ENCODE results near the gene CCDC141.

The CCDC141 gene

DNA sequence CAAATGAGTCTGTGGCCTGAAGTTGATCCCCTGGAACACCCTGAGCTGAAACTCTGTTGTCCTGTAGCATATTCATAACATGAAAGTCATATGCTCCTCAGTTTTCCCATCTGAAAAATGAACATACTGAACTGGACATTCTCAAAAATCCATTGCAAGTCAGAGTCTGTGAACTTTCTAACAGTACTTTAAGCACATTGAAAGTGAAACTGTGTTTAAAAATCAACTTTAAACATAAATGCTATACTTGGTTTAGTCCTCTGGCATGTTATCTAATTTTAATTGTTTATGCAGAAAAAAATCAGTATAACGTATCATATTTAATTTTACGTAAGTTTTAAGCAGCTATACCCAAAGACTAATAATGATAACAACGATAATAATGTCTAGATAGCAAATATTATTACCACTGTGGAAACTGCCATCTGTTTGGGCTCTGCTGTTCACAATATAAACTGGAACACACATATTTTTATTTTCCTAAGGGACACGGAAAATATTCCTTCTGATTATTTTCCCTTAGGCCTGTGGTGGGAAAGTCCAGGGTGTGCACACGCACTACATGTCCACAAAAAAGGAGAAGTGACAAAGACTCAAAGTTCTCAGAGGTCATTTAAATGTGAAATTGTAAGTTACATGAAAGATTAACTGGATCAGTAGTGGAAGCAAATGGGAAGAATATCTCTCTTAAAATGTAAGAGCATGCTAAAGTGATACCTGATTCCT is 186.6 kb downstream of the CCDC141 start:
- in situ Hi-C loops (cut with HindIII; ENCODE audit: low pct_unique_long_range_greater_than_20kb, low sequenced_read_pairs) = no loop called here
- DNase-seq (ENCODE audit: low read depth in 1 of 2, low spot score in 1 of 2) = no peak
- no peak for TF ChIP-seq JUND (IDR thresholded peaks at IDR 0.05; ENCODE audit: low read depth)

DNA sequence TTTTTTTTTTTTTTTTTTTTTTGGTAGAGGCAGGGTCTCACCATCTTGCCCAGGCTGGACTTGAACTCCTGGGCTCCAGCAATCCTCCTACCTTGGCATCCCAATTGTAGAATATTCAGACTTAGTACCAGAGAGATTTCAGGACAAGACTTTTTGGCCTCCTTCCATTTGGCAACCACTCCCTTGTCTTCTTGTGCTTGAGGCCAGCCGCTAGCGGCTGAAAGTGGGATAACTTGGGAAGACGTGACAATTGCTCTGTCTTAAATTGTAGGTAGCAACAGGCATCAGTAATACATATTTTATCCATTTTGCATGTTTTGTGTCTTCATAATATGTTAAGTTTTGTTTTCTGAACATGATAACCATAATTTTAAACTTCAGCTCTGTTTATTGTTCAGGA is 189.4 kb downstream of the CCDC141 start:
- in situ Hi-C loops (cut with HindIII; ENCODE audit: low pct_unique_long_range_greater_than_20kb, low sequenced_read_pairs) = no loop called here
- peak in 1 of 2 experiments; percentile 52 for DNase-seq (ENCODE audit: low read depth in 1 of 2, low spot score in 1 of 2)
- TF ChIP-seq JUND (IDR thresholded peaks at IDR 0.05; ENCODE audit: low read depth) = no peak

DNA sequence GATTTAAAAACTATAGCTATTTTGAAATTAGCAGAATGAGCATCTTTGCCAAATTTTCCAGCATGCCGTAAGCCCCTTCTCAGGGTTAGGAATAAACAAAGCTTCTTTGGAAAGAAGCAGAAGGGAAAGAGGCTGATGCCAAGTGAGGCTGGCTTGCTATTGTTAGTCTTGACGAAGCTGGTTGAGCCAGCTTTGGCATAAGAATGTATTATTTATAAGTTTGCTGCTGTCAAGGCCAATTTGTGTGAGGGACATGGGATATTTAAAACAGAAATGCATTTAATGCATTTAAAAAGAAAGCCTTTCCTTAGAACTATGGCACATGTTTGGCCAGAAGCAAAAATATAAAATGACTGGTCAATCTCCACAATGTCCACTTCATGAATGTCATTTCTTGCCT is 190.2 kb downstream of the CCDC141 start:
- no peak for DNase-seq (ENCODE audit: low read depth in 1 of 2, low spot score in 1 of 2)
- in situ Hi-C loops (cut with HindIII; ENCODE audit: low pct_unique_long_range_greater_than_20kb, low sequenced_read_pairs) = no loop called here
- no peak for TF ChIP-seq JUND (IDR thresholded peaks at IDR 0.05; ENCODE audit: low read depth)

DNA sequence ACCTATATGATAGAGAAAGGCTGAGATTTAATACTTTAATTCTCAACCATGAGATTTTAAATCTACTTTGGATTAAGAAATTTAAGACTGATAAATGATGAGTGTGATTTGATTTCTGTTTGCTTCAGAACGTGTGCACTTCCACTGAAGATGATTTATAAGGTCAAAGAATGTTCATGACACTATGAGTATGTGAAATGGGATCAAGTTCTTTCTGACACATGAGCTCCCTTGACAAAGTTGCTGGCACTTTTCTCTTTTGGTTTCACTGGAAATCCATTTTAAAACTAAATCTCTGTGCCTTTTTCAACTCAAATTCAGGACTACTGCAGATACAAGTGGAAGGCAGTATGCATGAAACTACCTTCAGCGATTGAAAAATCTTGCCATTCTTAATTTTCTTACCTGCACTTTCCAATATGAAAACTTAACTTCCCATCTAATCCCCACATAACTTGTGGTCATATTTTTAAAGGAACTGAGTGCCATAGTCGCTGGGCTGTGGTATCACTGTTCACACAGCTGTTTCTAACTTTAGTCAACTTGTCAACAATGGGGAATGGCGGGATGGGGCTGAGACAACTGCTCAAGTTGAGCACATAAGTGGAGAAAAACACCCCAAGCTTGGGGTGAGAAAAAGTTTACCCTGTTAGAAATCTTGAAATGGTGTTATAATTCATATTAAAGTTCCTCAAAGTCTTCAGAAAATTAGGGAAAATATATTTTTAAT is 190.9 kb downstream of the CCDC141 start:
- in situ Hi-C loops (cut with HindIII; ENCODE audit: low pct_unique_long_range_greater_than_20kb, low sequenced_read_pairs) = no loop called here
- DNase-seq (ENCODE audit: low read depth in 1 of 2, low spot score in 1 of 2) = no peak
- TF ChIP-seq JUND (IDR thresholded peaks at IDR 0.05; ENCODE audit: low read depth) = no peak

DNA sequence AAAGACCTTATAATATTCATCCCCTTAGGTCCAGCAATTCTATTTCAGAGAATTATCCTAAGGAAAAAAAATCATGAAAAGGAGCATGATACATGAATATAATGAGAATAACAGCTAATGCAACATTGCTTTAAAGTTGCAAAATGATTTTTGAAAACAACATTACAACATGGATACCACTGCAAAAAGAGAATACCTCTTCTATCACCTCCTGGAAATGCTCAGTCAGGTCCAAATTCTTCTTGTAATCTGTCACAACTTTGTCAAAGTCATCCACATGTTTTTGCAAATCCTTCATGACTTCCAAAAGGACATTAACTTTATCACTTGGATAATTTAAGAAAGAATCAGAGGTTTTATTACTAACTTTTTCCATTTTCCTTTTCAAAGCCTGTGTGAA is 194.8 kb downstream of the CCDC141 start:
- TF ChIP-seq JUND (IDR thresholded peaks at IDR 0.05; ENCODE audit: low read depth) = no peak
- no peak for DNase-seq (ENCODE audit: low read depth in 1 of 2, low spot score in 1 of 2)
- in situ Hi-C loops (cut with HindIII; ENCODE audit: low pct_unique_long_range_greater_than_20kb, low sequenced_read_pairs) = no loop called here

DNA sequence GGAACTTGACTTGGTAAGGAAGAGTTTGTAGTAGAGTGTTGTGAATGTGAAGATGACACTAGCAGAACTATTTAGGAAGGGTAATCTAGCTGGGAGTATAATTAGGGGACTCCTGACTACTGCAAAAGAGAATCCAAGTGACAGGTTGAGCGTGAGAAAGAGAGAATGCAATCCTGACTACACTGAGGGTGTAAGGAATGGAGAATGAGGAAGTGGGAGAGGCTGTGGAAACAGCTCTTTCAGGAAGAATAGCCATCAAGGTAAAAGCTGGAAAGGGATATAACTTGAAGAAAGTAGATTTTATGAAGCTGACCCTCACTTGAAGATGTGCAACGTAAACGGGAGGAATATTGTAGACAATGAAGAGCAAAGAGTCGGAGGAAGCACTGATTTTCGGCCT is 201.6 kb downstream of the CCDC141 start:
- in situ Hi-C loops (cut with HindIII; ENCODE audit: low pct_unique_long_range_greater_than_20kb, low sequenced_read_pairs) = no loop called here
- no peak for DNase-seq (ENCODE audit: low read depth in 1 of 2, low spot score in 1 of 2)
- TF ChIP-seq JUND (IDR thresholded peaks at IDR 0.05; ENCODE audit: low read depth) = no peak

DNA sequence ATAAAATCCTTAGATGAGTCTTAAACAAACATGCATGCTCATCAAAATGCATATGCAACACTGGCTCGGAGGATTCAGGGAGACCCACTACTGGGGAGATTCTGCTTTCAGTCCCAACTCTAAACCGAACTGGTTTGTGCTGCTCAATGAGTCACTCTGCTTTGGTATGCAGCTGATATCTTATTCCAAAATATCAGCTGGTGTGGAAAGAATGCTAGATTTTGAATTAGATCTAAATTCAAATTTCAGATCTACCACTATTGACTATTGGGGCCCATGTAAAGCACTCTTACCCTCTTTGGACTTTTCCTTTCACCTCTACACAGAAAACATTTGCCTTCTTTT is 203.5 kb downstream of the CCDC141 start:
- no peak for TF ChIP-seq JUND (IDR thresholded peaks at IDR 0.05; ENCODE audit: low read depth)
- no peak for DNase-seq (ENCODE audit: low read depth in 1 of 2, low spot score in 1 of 2)
- in situ Hi-C loops (cut with HindIII; ENCODE audit: low pct_unique_long_range_greater_than_20kb, low sequenced_read_pairs) = no loop called here

DNA sequence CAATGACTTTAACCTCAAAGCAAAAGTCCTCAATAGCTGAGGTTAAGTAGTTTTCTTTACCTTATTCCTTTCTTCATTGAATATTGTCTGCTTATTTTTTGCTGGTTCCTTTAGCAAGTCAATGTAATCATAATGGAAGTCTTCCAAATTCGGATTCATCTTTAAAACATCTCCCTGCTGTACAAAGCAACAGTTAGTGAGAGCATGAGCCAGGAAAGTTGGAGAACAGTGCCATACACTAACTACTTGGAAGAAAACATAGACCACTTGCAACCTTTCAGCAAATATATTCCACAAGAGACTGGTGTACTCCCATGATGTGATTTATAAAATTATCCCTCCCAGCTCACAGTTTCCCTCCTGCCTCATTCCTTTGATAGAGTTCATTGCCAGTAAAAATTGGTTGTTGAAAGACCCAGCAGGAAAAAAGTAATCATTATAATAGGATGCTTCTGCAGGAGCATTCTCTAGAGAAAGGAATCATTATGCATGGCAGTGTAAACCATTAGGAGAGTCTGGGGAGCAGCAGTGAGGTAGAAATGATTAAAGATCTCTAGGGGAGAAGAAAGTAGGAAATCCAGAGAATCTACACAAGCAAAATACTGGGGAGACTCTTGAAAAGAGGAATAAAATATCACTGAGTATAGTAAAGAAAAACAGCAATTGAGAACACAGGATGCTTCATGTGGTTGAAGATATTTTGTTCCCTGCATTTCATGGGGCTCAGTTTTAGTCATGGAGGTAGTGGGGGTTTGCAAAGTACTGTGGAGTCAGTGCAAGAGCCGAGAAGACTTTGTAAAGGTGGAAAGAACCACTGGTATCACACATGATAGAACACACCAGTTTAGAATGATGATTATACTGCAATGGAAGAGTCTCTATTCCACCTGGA is 204.1 kb downstream of the CCDC141 start:
- in situ Hi-C loops (cut with HindIII; ENCODE audit: low pct_unique_long_range_greater_than_20kb, low sequenced_read_pairs) = no loop called here
- no peak for TF ChIP-seq JUND (IDR thresholded peaks at IDR 0.05; ENCODE audit: low read depth)
- DNase-seq (ENCODE audit: low read depth in 1 of 2, low spot score in 1 of 2) = no peak

DNA sequence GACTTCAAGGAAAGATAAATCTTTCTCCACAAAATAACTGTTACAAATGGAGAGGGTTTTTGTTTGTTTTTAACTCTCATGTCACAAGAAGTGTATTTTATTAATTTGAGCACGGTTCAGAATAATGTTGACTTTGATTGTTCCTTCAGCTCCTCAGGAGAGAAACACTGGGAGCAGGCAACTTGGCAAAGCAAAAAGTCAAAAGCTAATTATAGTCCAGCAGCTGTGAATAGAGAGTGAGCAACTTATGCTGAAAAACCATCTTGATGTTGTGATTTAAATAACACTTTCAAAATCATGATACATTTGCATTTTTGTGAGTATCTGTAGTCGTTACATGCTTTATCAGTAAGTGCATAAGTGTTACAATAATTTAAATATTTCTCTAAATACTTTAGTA is 205.2 kb downstream of the CCDC141 start:
- in situ Hi-C loops (cut with HindIII; ENCODE audit: low pct_unique_long_range_greater_than_20kb, low sequenced_read_pairs) = no loop called here
- no peak for TF ChIP-seq JUND (IDR thresholded peaks at IDR 0.05; ENCODE audit: low read depth)

DNA sequence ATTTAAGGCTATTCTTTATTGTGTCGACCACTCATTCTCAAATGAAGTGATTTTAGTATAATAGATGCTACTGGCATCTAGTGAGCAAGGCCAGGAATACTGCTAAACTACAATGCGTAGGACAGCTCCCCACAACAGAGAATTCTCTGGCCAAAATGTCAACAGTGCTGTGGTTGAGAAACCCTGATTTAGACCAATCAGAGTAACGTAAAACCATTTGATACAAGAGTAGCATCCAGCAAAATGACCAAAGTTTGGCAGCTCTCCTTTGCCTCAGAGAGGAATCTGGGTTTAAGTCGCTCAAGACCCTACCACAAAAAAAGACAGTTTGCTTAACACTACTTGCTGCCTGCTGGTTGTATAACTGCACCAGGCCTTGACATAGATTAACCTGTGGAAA is 205.7 kb downstream of the CCDC141 start:
- no peak for TF ChIP-seq JUND (IDR thresholded peaks at IDR 0.05; ENCODE audit: low read depth)
- DNase-seq (ENCODE audit: low read depth in 1 of 2, low spot score in 1 of 2) = no peak
- in situ Hi-C loops (cut with HindIII; ENCODE audit: low pct_unique_long_range_greater_than_20kb, low sequenced_read_pairs) = no loop called here

More for the DNA sequence above, 205.2 kb downstream of the CCDC141 start:
- DNase-seq (ENCODE audit: low read depth in 1 of 2, low spot score in 1 of 2) = no peak

DNA sequence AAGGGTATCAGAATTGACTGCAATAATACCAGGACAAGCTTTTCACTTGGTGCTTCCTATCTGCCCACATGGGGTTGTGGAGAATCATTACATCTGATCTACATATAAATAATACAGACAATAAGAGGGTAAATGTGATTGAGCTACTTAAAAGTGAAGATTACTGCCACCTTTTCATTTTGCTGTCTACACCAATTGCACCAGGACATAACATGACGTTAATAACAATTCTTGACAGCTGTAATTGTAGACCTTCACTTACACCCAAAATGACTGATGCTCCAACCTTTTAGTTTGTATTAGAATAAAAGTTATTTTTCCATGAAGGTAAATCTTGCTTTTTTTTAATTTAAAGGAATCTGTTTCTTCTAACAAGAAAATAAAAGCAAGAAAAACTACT is 206.2 kb downstream of the CCDC141 start:
- no peak for TF ChIP-seq JUND (IDR thresholded peaks at IDR 0.05; ENCODE audit: low read depth)
- in situ Hi-C loops (cut with HindIII; ENCODE audit: low pct_unique_long_range_greater_than_20kb, low sequenced_read_pairs) = no loop called here
- no peak for DNase-seq (ENCODE audit: low read depth in 1 of 2, low spot score in 1 of 2)

DNA sequence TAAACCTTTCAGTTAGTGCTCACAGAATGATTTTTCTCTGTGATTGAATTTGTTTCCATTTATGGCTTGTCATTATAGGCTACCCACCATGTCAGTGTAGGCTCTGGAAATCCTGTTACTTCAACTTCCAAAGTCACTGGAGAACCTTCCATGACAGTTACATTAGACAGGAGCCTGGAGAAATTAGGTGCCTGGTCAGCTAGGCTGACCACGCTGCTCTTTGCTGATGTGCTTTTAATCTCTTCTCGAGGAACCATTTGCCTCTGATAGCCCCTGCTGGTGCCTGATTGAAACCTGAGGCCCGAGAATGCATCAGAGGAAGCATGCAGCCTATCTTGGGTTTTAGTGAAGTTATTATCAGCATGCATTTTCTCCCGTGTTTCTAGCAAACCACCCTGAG is 213.1 kb downstream of the CCDC141 start:
- TF ChIP-seq JUND (IDR thresholded peaks at IDR 0.05; ENCODE audit: low read depth) = no peak
- no peak for DNase-seq (ENCODE audit: low read depth in 1 of 2, low spot score in 1 of 2)
- in situ Hi-C loops (cut with HindIII; ENCODE audit: low pct_unique_long_range_greater_than_20kb, low sequenced_read_pairs) = no loop called here

DNA sequence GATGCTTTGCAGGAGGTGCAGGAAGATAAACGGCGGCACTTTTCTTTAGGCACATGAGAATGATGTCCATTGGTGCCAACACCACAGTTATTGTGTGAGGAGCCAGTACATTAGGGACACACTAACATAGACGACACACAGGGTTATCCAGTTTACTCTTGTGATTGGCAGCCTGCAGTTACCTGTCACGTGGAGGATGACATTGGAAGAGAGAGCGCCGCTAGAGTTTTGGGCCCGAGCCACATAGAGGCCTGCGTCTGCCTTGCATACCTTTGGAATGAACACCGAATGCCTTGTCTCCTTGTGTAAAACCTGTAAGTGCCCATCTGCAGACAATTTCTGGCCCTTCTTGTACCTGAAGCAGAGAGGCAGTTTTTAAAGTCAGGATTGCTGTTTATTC is 215.9 kb downstream of the CCDC141 start:
- no peak for DNase-seq (ENCODE audit: low read depth in 1 of 2, low spot score in 1 of 2)
- TF ChIP-seq JUND (IDR thresholded peaks at IDR 0.05; ENCODE audit: low read depth) = no peak
- in situ Hi-C loops (cut with HindIII; ENCODE audit: low pct_unique_long_range_greater_than_20kb, low sequenced_read_pairs) = no loop called here

All from T47D (cell line).